ENCODE data around the gene ZNF674. TPM values are rescaled to one million over a fixed set of nuclear protein-coding genes. Genes with fewer than 3 reads are reported as not detected.

ZNF674 gene
- total RNA-seq, 1 experiment from 2014 or later, result 4.2 TPM

DNA sequence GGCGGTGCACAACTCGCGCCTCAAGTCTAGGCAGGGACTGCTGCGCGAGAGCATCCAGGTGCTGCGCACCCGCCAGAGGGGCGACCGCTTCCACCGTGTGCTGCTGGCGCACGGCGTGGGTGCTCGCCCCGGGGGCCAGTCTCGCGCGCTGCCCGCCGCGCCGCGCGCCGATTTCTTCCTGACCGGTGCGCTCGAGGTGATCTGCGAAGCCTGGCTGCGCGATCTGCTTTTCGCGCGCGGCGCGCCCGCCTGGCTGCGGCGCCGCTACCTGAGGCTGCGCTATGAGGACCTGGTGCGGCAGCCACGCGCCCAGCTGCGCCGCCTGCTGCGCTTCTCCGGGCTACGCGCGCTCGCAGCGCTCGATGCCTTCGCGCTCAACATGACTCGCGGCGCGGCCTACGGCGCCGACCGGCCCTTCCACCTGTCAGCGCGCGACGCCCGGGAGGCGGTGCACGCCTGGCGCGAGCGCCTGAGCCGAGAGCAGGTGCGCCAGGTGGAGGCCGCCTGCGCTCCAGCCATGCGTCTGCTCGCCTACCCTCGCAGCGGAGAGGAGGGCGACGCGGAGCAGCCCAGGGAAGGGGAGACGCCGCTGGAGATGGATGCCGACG is 29.7 kb upstream of the ZNF674 start:
- peak; percentile 62 for DNase-seq
- Histone ChIP-seq H3K27me3 (ENCODE audit: control insufficient read depth, insufficient read depth, low read length) (peaks cover 13% of the 10 kb centered on the region), H3K4me3 (ENCODE audit: insufficient read depth, low read depth, low read length) (peak overlapping the region; percentile 72), H3K36me3 (replicated peaks; ENCODE audit: control insufficient read depth, insufficient read depth, low read length) (no peaks in the 10 kb centered on the region; the same call in 1 of the 2 replicates)

DNA sequence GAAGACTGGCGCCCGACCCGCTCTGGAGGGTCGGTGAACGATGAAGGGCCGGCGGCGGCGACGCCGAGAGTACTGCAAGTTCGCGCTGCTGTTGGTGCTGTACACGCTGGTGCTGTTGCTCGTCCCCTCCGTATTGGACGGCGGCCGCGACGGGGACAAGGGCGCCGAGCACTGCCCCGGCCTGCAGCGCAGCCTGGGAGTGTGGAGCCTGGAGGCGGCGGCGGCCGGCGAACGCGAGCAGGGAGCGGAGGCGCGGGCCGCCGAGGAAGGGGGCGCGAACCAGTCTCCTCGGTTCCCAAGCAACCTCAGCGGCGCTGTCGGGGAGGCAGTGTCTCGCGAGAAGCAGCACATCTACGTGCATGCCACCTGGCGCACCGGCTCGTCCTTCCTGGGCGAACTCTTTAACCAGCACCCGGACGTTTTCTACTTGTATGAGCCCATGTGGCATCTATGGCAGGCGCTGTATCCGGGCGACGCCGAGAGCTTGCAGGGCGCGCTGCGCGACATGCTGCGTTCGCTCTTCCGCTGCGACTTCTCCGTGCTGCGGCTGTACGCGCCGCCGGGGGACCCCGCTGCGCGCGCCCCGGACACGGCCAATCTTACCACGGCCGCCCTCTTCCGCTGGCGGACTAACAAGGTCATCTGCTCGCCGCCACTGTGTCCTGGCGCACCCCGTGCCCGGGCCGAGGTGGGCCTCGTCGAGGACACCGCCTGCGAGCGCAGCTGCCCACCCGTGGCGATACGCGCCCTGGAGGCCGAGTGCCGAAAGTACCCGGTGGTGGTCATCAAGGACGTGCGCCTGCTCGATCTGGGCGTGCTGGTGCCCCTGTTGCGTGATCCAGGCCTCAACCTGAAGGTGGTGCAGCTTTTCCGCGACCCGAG is 28.9 kb upstream of the ZNF674 start:
- peak overlapping the region; percentile 72 for H3K4me3 ChIP-seq (ENCODE audit: insufficient read depth, low read depth, low read length)
- no peaks in the 10 kb centered on the region; the same call in 1 of the 2 replicates for H3K36me3 ChIP-seq (replicated peaks; ENCODE audit: control insufficient read depth, insufficient read depth, low read length)
- peak; percentile 75 for DNase-seq
- peaks cover 13% of the 10 kb centered on the region for H3K27me3 ChIP-seq (ENCODE audit: control insufficient read depth, insufficient read depth, low read length)

- H3K27me3 ChIP-seq (ENCODE audit: control insufficient read depth, insufficient read depth, low read length), result peaks cover 13% of the 10 kb centered on the region
- DNase-seq, result peak; percentile 85
- no peaks in the 10 kb centered on the region; the same call in 1 of the 2 replicates for H3K36me3 ChIP-seq (replicated peaks; ENCODE audit: control insufficient read depth, insufficient read depth, low read length)
- H3K4me3 ChIP-seq (ENCODE audit: insufficient read depth, low read depth, low read length), result peak within 1 kb of the TSS; percentile 72
These were observed 28.2 kb upstream of the ZNF674 start, which contains the start of gene CHST7 for GRCh38 chrX:46573331-46573891. Gene CHST7 (plus strand): TSS chrX:46573765. CDS start chrX:46573932, 167 bp downstream.

DNA sequence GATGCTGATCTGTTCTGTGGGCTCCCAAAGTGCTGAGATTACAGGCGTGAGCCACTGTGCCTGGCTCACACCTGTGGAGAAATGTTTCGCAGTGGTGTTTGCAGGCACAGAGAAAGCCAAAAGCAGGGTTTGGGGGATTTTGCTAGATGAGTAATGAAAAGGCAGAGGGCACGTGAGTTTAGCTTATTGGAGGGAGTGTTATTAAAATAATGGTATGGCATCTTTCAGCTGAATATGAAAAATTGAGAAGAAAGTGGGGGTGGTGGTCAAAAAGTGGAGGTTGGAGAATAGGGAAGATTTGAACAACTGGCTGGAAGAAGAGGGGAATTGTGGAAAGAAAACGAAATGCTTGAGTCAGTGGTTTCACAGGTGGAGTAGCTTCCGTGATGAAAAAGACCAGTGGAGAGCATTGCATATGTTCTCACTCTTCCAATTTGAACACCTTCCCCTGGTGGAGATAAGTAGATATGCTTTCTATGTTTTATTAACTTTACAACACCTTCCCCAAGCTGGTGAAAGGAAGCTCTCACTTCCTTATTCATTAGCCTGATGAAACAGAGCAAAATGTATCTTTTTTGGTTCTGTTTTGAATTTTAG is 27.2 kb upstream of the ZNF674 start:
- no peak overlapping the region for H3K4me3 ChIP-seq (ENCODE audit: insufficient read depth, low read depth, low read length)
- H3K27me3 ChIP-seq (ENCODE audit: control insufficient read depth, insufficient read depth, low read length), result peaks cover 13% of the 10 kb centered on the region
- H3K36me3 ChIP-seq (replicated peaks; ENCODE audit: control insufficient read depth, insufficient read depth, low read length), result no peaks in the 10 kb centered on the region
- no peak for DNase-seq

DNA sequence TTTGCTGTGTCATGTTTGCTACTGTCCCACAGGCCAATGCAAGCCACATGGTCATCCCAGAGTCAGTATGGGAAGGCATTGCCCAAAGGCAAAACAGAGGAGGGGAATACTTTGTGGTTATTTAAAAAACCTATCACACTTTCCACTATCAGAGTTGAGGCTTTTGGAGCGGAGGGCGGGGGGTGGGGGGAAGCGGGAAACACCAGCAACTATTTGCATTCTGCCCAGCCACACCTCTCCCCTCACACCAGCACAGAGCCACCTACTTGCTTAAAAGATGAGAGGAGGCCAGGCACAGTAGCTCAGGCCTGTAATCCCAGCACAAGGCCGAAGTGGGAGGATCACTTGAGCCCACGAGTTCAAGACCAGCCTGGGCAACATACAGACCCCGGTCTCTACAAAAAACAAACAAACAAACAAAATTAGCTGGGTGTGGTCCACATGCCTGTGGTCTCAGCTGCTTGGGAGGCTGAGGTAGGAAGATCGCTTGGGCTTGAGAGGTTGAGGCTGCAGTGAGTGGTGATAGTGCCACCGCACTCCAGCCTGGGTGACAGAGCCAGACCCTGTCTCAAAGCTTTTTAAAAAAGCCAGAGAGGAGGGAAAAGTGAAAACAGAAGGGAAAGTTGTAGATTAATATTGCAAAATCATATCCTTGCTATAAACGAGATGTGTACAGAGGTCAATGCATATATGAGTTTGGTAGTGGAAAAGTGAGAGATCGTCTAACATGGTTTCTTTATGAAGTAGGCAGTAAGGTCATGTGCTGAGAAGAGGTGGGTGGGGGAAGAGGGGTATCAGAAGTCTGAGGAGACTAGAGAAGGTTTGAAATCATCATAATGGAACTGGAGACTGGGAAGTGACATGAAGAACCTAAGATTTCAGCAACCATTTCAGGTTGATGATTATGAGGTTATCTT is 26.5 kb upstream of the ZNF674 start:
- no peak for DNase-seq
- Histone ChIP-seq H3K4me3 (ENCODE audit: insufficient read depth, low read depth, low read length) (no peak overlapping the region), H3K27me3 (ENCODE audit: control insufficient read depth, insufficient read depth, low read length) (peaks cover 13% of the 10 kb centered on the region), H3K36me3 (replicated peaks; ENCODE audit: control insufficient read depth, insufficient read depth, low read length) (no peaks in the 10 kb centered on the region)

- DNase-seq, result no peak
- Histone ChIP-seq H3K36me3 (replicated peaks; ENCODE audit: control insufficient read depth, insufficient read depth, low read length) (no peaks in the 10 kb centered on the region), H3K27me3 (ENCODE audit: control insufficient read depth, insufficient read depth, low read length) (peaks cover 5% of the 10 kb centered on the region), H3K4me3 (ENCODE audit: insufficient read depth, low read depth, low read length) (no peak overlapping the region)
These were observed 24.4 kb upstream of the ZNF674 start for GRCh38 chrX:46569621-46570020.

DNA sequence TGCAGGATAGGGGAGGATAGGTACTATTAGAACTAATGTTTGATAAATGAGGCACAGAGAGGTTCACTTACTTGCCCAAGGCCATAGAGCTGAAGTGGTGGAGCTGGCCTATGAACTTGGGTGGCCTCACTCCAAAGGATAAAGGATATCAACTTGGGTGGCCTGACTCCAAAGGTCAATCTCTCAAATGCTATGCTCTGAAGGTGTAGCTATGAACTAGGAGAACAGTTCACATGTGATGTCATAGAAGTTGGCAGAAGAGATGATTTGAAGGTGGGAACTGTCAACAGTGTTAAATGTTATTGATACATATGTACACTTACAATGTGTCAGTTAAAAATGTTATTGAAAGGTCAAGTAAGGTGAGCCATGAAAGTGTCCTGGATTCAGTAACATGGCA is 22.2 kb upstream of the ZNF674 start:
- H3K36me3 ChIP-seq (replicated peaks; ENCODE audit: control insufficient read depth, insufficient read depth, low read length), result no peaks in the 10 kb centered on the region
- H3K27me3 ChIP-seq (ENCODE audit: control insufficient read depth, insufficient read depth, low read length), result no peaks in the 10 kb centered on the region
- DNase-seq, result no peak
- no peak overlapping the region for H3K4me3 ChIP-seq (ENCODE audit: insufficient read depth, low read depth, low read length)

DNA sequence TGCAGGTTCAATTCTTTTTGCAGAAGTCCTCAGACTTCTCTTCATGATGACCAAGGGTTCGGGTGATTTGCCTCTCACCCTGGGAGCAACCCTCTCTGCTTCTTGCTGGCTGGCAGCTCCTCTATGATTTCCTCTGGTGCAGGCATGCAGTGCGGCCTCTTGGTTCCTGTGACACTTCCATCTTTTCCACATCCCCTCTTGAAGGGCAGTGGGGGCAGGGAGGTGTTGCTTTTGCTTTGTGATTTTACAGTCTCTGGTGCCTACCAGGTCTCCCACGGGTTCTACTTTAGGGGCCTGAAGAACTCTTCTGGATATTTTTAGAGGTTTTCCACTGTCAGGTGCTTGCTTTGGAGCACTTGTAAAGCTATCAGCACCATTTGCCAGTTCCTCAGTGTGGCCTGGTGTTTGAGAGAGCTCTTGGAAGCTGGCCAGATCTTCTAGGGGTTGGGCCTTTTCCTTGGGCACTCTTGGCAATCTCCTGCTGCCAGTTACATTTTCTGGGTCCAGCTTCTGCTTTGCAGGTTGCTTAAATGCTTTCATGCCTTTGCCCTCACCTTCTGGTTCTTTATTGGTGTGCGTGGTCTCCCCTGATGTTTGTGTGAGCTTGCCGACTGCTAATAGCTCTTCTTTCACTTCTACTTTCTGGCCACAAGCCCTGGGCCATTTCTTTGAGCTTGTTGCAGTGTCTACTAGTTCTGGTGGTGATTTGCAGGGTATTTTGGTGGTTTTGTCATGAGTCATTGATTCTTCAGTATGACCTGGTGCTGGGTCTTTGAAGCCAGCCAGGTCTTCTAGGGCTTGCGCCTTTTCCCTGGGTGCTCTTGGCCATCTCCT is 16.8 kb upstream of the ZNF674 start:
- Histone ChIP-seq H3K27me3 (ENCODE audit: control insufficient read depth, insufficient read depth, low read length) (no peaks in the 10 kb centered on the region), H3K36me3 (replicated peaks; ENCODE audit: control insufficient read depth, insufficient read depth, low read length) (no peaks in the 10 kb centered on the region), H3K4me3 (ENCODE audit: insufficient read depth, low read depth, low read length) (no peak overlapping the region)
- DNase-seq, result no peak

GRCh38 chrX:46559062-46559461 is 13.8 kb upstream of the ZNF674 start:
- H3K36me3 ChIP-seq (replicated peaks; ENCODE audit: control insufficient read depth, insufficient read depth, low read length), result no peaks in the 10 kb centered on the region
- H3K27me3 ChIP-seq (ENCODE audit: control insufficient read depth, insufficient read depth, low read length), result no peaks in the 10 kb centered on the region
- no peak for DNase-seq
- no peak overlapping the region for H3K4me3 ChIP-seq (ENCODE audit: insufficient read depth, low read depth, low read length)

DNA sequence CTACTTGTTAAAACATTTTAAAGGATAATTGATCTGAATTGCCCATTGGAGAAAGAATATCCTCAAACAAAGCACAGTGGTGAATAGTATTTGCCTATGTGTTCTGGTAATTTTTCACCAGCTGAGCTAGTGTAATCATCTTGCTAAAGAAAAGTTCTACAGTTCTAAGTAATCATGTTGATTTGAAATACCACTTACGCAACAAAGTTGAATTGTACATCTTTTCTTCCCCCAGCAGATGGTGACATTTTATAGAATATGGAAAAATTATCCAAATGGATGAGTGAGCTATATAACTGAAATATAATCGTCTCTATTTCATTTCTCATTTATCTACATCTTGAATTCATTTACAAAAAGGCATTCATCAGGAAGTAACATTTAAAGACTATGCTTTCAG is 9.7 kb upstream of the ZNF674 start:
- no peak for DNase-seq
- H3K27me3 ChIP-seq (ENCODE audit: control insufficient read depth, insufficient read depth, low read length), result no peaks in the 10 kb centered on the region
- H3K4me3 ChIP-seq (ENCODE audit: insufficient read depth, low read depth, low read length), result no peak overlapping the region
- H3K36me3 ChIP-seq (replicated peaks; ENCODE audit: control insufficient read depth, insufficient read depth, low read length), result no peaks in the 10 kb centered on the region; the same call in 1 of the 2 replicates

DNA sequence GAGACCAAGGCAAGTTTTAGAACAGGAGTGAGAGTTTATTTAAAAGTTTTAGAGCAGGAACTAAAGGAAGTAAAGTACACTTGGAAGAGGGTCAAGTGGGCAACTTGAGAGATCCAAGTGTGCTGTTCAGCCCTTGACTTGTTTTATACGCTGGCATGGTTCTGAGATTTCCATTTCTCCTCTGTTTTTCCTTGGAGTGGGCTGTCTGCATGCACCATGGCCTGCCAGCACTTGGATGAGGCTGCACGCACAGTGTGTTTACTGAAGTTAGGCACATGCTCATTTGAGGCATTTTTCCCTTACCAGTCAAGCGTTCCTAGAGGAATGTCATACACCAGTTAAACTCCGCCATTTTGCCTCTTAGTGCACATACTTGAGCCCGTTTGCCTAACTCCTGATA is 8.7 kb upstream of the ZNF674 start:
- Histone ChIP-seq H3K4me3 (ENCODE audit: insufficient read depth, low read depth, low read length) (no peak overlapping the region), H3K27me3 (ENCODE audit: control insufficient read depth, insufficient read depth, low read length) (no peaks in the 10 kb centered on the region), H3K36me3 (replicated peaks; ENCODE audit: control insufficient read depth, insufficient read depth, low read length) (no peaks in the 10 kb centered on the region; the same call in 1 of the 2 replicates)
- DNase-seq, result no peak

GRCh38 chrX:46551494-46552128 is 6.4 kb upstream of the ZNF674 start:
- peaks cover 4% of the 10 kb centered on the region for H3K36me3 ChIP-seq (replicated peaks; ENCODE audit: control insufficient read depth, insufficient read depth, low read length)
- no peak overlapping the region for H3K4me3 ChIP-seq (ENCODE audit: insufficient read depth, low read depth, low read length)
- peak; percentile 33 for DNase-seq
- no peaks in the 10 kb centered on the region for H3K27me3 ChIP-seq (ENCODE audit: control insufficient read depth, insufficient read depth, low read length)

DNA sequence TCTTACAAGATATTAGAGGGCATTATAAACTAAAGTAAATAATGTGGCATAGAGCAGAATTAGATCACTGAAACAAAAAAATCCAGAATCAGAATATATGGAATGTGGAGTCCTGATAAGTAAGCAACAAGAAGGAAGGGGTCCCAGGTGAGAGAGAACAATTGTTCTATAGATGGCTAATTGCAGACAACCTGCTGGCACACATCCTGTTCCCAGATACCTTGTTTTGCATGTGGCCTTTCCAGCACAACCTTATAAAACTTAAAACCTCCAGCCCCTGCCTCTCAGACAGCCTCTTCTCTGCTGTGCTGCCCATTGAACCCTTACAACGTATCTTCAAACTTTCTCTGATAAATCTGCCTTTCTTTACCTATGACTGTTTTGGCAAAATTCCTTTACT is 4.7 kb upstream of the ZNF674 start:
- Histone ChIP-seq H3K36me3 (replicated peaks; ENCODE audit: control insufficient read depth, insufficient read depth, low read length) (peaks cover 4% of the 10 kb centered on the region), H3K4me3 (ENCODE audit: insufficient read depth, low read depth, low read length) (no peak overlapping the region), H3K27me3 (ENCODE audit: control insufficient read depth, insufficient read depth, low read length) (no peaks in the 10 kb centered on the region)
- no peak for DNase-seq

Data from H7 (cell line).